Measurements from ENCODE around the gene SEMA5B.

The SEMA5B gene

GRCh38 chr3:122998206-122998605, 29.4 kb downstream of the SEMA5B start:
- no peaks in the 10 kb centered on the region for H3K36me3 ChIP-seq
- H3K27me3 ChIP-seq (ENCODE audit: insufficient read depth, low read depth, severe bottlenecking) = no peaks in the 10 kb centered on the region
- no peak overlapping the region for H3K4me3 ChIP-seq (ENCODE audit: low read depth, low read length)
- H3K9me3 ChIP-seq (ENCODE audit: severe bottlenecking) = no peaks in the 10 kb centered on the region
- DNase-seq = no peak
- H3K27ac ChIP-seq = no peak overlapping the region
- no peak for TF ChIP-seq CTCF (IDR thresholded peaks at IDR 0.05; ENCODE audit: low read depth, low read length)

DNA sequence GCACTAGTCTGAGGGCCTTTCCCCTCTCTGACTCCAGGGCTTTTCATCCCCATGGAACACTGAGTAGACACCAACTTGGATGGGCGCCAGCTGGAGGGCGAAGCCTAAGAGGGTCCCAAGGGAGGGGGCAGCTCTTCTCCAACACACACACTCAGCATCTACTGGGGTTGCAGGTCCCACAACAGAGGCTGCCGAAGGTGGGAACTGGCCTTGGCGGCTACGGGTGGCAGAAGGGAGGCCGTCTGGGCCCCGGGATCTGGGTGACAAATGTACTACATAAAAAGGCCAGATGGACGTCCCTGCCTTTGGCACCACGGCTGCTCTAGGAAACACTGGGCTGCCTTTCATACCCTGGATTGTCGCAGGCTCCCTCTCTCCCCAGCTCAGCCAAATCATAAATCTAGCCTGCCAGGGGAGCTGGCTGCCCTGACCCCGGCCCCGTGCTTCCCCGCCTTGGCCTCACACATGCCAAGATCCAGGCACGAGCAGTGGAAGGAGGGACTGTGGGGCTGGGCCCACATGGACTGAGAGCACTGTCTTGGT, 31.5 kb downstream of the SEMA5B start:
- Histone ChIP-seq H3K9me3 (ENCODE audit: severe bottlenecking) (no peaks in the 10 kb centered on the region), H3K27ac (no peak overlapping the region), H3K4me3 (ENCODE audit: low read depth, low read length) (no peak overlapping the region), H3K36me3 (no peaks in the 10 kb centered on the region), H3K27me3 (ENCODE audit: insufficient read depth, low read depth, severe bottlenecking) (no peaks in the 10 kb centered on the region)
- no peak for TF ChIP-seq CTCF (IDR thresholded peaks at IDR 0.05; ENCODE audit: low read depth, low read length)
- DNase-seq = no peak

- Histone ChIP-seq H3K4me3 (ENCODE audit: low read depth, low read length) (no peak overlapping the region), H3K27me3 (ENCODE audit: insufficient read depth, low read depth, severe bottlenecking) (no peaks in the 10 kb centered on the region), H3K36me3 (no peaks in the 10 kb centered on the region), H3K9me3 (ENCODE audit: severe bottlenecking) (no peaks in the 10 kb centered on the region), H3K27ac (no peak overlapping the region)
- DNase-seq = no peak
- TF ChIP-seq CTCF (IDR thresholded peaks at IDR 0.05; ENCODE audit: low read depth, low read length) = no peak
These were observed 32.6 kb downstream of the SEMA5B start for GRCh38 chr3:122994954-122995353.

DNA sequence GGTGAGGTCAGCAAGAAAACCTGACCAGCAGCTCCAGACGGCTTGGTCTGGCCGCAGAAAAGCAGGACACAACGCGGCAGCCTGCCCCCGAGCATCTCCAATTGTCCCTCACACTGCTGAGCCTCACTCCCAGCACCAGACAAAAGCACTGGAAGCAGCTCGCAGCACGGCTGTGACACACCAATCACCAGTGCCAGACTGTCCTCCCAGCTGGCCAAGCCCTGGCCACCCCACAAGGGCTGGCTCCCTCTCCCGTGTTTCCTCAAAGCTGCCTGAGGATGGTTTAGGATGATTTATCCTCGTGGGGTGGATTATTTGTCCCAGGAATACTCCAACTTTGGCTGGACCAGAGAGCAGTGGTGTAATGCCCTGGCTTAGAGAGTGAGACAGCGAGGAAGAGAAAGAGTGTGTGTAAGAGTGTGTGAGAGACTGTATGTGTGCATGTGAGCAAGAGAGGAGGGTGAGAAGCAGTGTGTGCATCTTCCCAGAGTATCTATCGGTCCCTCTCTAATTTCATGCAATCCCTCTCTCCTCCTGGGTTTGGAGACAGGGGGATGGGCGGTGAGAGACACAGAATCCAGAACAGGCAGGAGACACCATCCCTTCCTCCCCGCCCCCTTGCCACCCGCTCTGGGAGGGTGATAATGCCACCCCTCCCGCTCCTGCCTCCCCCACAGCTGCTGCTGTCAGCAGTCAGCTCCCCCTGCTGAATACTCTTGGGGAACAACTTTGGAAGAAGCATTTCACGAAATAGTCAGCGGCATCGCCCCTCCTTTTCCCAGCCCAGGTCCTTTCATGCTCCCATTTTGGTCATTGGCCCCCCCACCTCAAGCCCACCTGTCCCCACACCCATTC, 34.2 kb downstream of the SEMA5B start:
- H3K9me3 ChIP-seq (ENCODE audit: severe bottlenecking) = no peaks in the 10 kb centered on the region
- no peak for TF ChIP-seq CTCF (IDR thresholded peaks at IDR 0.05; ENCODE audit: low read depth, low read length)
- no peaks in the 10 kb centered on the region for H3K27me3 ChIP-seq (ENCODE audit: insufficient read depth, low read depth, severe bottlenecking)
- peak overlapping the region; percentile 4; the same call in 1 of the 2 replicates for H3K27ac ChIP-seq
- H3K4me3 ChIP-seq (ENCODE audit: low read depth, low read length) = peak overlapping the region; percentile 6
- H3K36me3 ChIP-seq = no peaks in the 10 kb centered on the region
- DNase-seq = peak; percentile 49

GRCh38 chr3:122992676-122993075, 34.9 kb downstream of the SEMA5B start:
- H3K4me3 ChIP-seq (ENCODE audit: low read depth, low read length) = peak overlapping the region; percentile 6
- no peak for TF ChIP-seq CTCF (IDR thresholded peaks at IDR 0.05; ENCODE audit: low read depth, low read length)
- H3K36me3 ChIP-seq = no peaks in the 10 kb centered on the region
- H3K27me3 ChIP-seq (ENCODE audit: insufficient read depth, low read depth, severe bottlenecking) = no peaks in the 10 kb centered on the region
- H3K27ac ChIP-seq = 0 out of 2 replicates have a peak overlapping the region, but pooled peaks have one; percentile 10
- DNase-seq = peak; percentile 46
- no peaks in the 10 kb centered on the region for H3K9me3 ChIP-seq (ENCODE audit: severe bottlenecking)
